Activated gamma-delta T cell treated with Interleukin-2 at 50 U/mL for 16 hours (primary cell): ENCODE results near the gene KRT17.
"Not testable (repeated sequence)": the region's sequence is repeated elsewhere in the genome, so short reads cannot be mapped to it uniquely, and the experiment has no call there.

Experiments
- DNase-seq: peaks from one replicate; pipeline ENCODE4 v3.0.0-alpha.2; 2020

Gene KRT17

DNA sequence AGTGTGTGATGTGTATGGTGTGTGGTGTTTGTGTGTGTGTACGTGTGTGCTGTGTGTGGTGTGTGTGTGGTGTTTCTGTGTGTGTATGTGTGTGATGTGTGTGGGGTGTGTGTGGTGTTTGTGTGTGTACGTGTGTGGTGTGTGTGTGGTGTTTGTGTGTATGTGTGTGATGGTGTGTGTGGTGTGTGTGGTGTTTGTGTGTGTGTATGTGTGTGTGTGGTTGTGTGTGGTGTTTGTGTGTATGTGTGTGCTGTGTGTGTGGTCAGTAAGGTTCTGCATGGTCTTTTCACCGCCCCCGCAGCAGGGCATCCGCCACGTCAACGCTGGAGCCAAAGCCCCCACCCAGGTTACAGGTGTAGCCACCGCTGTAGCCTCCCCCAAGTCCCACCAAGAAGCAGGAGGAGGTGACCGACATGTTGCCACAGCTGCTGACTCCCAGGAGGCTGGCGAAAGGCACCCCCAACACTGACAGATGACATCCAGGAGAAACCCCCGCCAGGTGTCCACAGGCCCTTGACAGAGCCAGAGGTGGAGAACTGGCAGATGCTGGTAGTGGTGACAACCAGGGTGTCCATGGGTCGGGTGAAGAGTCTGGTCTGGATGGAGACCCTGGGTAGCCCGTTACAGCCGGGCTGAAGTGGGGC is 9.3 kb upstream of the KRT17 start:
- DNase-seq = no peak

DNA sequence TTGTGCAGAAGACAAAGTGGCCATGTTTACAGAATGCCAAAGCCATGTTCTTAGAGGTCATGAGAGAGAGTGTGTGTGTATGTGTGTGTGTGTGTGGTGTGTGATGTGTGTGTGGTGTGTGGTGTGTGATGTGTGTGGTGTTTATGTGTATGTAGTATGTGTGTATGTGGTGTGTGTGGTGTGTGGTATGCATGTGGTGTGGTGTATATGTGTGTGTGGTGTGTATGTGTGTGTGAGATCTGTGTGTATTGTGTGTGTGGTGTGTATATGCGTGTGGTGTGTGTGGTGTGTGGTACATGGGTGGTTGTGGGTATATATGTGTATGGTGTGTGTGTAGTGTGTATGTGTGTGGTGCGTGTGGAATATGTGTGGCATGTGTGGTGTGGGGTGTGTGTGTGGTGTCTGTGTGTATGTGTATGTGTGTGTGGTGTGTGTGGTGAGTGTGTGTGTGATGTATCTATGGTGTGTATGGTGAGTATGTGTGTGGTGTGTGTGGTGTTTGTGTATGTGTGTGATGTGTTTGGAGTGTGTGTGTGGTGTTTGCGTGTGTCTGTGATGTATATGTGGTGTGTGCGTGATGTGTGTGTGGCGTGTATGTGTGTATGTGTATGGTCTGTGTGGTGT is 8.2 kb upstream of the KRT17 start:
- DNase-seq = no peak

DNA sequence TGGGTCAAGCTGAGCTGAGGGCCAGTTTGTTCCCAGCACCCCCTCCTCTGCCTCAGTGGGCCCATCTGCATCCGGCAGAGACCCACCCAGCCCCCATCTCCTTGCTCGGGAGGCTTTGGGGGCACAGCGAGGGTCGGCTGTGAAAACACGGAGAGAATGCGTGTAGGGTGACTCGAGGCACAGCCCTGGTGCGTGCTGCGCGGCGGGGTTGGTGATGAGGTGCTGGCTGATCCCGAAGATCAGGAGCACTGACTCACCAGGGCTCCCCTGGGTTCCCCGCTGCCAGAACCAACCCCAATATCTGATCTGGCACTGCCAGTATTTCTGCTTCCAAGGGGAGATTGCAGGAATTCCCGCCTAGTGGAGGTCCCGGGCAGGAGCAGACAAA is 7.5 kb upstream of the KRT17 start:
- no peak for DNase-seq

DNA sequence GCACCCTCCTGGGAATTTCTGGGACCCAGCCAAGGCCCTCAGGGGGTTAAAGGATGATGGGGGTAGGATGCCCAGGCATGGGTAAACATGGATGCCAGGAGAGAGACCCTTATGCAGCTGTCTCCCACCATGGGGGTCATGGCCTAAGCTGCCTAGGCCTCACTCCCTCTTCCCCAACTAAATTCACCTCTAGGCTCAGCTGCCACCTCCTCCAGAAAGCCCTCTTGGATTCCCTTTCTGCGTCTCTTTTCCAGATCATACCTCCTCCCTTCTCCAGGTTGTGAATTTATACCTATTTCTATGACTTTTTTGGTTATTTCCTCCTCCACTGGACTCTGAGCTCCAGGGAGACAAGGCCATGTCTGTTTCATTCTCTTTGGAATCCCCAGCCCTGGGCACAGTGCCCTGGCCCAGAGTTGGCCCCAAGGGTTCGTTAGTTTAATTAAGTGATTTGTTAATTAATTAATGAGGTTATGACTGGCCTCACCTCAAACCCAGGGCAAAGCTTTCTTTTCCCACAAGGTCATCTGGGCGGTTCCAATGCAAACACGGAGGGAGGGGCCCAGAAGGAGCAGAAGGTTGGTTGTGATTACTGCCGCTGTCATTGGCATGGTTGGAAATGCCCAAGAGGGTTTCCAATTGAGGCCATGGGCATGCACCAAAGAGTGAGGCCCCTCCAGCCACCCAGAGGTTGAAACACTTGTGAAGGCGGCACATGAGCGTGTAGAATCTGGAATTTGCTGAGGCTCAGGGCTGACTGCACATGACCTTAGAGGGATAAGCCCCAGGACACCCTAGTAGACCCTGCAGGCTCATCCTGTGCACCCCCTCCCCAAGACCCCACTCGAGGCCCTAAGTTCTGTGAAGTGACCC is 6.9 kb upstream of the KRT17 start:
- DNase-seq = no peak

DNA sequence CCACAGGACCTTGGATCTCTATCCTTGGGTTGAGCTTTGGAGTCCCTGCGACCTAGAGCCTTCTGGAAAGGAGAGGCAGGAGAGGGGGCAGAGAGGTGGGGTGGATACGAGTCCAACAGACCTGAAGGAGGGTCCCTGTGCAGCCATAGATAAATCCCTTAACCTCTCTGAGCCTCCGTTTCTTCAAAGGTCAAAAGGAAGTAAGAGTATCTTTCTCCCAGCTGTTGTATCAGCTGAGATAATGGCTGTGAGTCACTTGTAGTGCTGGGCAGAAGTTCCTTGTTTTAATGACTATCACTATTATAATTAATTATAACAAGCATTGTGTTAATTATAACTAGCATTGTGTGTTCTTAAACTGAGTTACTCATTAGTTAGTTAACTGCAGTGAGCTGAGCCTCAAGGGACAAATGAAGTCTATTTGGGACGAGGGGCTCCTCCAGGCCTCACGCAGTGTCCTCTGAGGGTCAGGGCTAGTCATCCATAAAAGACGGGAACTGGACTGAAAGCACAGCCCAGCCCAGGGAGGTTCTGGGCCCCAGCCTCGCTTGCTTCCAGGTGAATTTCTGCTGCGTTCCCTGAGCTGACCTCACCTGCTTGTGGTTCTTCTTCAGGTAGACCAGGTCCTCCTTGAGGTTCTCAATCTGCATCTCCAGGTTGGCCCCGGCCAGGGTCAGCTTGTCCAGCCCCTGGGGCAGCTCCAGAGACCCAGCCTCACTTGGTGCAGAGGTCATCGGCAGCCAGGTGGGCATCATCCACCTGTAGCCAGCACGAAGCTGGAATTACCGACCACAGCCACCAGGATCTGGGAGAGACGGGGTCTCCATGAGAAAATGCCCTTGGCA is 5.7 kb upstream of the KRT17 start:
- no peak for DNase-seq

DNA sequence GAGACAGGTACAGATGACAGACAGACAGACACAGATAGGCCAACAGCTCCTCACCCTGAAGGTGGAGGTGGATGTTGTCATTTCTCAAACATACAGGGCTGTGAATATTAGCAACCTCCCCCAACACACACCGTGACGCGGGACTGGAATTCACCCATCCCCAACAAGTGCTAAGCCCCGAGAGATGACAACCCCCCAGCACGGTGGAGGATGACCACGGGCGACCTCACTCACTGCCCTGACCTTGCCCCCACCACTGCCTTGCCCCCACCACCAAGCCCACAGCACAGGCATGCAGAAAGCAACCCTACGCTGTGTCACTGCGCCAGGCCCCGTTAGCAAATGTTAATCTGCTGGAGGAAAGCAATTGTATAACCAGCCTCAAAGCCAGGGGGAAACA is 4.9 kb upstream of the KRT17 start:
- DNase-seq = no peak

DNA sequence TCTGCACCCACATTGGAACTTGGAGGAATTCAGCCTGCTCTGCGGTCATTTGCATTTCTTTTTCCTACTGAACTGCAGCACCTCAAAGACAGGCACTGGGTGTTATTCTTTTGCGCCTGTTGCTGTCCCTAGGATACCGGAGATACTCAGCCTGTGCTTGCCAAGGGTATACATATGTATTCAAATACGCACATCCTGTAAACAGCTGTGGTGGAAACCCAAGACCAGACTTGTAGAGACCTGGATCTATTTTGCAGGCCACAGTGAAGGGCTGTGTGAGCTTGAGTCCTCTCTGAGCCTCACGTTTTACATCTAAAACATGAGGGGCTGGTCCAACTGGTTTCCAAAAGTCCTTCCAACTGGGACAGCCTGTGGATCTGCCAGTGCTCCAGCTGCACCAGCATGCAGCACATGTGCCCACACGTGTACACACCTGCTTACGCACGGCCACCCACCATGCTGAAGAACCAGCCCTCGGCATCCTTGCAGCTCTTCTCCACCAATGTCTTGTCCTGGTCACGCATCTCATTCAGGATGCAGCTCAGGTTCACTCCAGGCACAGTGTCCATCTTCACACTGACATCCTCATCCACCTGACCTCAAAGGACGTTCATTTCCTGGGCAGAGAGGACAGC is 4.4 kb upstream of the KRT17 start:
- not testable (repeated sequence) for DNase-seq

DNA sequence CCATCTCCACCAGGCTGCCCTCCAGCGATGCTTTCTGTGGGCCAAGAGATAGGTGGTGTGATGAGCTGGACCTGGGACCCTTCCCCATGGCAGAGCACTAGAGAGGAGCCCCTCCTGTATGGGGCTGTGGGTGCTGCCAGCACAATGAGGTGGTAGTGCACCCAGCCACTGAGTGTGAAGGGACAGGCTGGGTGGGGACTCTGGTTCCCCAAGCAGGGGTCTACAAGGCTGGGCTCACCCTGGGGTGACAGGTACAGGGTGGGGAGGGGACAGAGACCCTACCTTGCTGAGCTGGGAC is 3.6 kb upstream of the KRT17 start:
- not testable (repeated sequence) for DNase-seq

DNA sequence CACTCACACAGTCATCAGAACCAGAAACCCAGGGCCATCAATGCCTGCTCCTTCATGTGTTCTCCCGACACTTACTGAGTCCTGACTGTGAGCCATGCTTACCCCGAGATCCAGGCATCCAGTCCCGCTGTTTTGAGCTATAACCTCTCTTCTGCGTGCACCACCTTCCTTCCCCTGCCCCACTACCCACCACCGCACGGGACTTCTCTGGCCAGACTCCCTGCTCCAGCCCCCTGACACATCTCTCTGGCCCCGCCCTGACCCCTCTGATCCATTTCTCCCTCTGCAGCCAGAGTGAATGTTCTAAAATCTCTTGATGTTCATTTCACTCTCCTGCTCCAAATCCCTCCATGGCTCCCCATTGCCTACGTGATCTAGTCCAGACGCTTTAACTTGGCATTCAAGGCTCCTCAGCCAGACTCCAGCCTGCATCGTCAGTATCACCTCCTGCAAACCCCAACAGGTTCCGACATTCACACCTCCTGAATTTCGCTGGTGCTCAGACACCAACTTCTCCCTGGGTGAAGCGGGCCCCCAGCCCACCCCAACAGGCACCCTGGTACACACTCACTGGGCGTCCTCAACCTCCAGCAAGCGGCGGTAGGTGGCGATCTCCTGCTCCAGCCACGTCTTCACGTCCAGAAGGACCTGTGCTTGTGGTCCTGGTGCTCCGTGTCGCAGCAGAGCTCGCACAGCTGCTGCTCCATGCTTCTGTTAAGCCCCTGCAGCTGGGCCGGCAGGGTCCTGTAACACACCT is 3.1 kb upstream of the KRT17 start:
- DNase-seq = no peak

DNA sequence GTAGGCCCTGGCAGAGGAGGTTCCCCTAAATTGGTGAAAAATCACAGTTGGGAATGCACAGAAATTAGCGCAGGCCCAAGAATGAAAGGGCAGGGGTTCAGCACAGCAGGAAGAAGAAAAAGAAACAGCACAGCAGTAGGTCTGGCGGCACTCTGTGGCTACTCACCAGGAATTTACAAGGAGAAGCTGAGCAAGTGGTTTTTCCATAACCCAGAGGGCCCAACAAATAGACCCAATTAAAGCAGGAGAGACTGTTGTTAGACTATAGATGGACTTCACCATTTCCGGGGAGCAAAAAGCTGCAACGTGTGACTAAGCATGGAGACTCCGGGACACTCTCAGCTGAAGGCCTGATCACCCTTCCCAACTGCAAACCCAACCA is 2.5 kb upstream of the KRT17 start:
- DNase-seq = not testable (repeated sequence)

DNA sequence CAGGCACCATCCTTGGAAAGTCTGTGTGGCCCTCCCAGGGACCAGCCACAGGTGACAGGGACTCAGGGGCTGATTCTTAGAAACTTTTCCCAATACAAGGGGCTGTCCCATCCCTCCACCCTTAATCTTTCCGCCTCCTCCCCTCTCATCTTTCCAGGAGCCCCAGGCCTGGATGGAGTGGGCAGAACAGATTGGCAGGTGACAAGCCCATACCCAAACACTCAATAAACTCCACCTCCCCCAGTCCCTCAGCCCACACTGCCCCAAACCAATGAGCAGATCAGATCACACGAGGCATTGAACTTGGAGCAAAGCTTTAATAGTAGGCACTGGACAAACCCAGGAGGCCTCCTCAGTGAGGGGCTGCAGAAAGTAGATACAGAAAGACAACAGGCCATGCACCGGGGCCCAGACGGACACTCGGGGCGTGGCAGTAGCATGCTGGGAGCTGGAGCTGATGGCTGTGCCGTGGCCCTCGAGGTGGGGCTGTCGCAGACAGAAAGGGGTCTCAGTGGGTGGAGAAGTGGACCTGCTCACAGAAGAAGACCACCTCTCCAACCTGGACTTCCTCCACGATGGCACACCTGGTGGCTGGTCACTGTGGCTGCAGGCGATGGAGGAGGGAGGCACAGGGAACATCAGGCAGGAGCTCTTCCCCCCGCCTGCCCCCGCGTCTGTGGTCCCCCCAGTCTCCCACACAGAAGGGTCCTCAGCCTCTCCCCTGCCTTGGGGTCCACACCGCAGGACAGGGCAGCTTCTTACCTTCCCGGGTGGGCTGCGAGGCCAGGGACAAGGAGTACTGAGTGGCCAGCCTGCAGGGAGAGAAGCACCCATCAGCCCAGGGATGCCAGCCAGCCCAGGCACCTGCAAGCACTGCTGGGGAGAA is 1.9 kb upstream of the KRT17 start:
- not testable (repeated sequence) for DNase-seq

DNA sequence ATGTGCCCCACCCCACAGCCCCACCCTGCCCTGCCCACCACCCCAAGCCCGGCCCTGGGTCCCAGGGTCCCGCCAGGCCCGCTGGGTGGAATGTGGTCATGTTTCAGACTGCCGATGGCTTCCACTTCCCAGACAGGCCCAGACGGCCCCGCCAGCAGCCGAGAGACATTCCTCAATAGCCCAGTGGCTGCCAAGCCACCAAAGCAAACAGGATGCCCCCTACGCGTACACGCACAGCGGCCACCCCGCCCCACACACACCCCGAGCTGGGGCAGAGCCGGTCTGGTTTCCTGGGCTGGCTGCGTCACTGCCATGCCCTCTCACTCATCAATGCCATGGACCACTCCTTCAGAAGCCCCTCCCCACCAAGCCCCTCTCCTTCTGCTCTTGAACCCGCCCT is 1.2 kb upstream of the KRT17 start:
- no peak for DNase-seq

DNA sequence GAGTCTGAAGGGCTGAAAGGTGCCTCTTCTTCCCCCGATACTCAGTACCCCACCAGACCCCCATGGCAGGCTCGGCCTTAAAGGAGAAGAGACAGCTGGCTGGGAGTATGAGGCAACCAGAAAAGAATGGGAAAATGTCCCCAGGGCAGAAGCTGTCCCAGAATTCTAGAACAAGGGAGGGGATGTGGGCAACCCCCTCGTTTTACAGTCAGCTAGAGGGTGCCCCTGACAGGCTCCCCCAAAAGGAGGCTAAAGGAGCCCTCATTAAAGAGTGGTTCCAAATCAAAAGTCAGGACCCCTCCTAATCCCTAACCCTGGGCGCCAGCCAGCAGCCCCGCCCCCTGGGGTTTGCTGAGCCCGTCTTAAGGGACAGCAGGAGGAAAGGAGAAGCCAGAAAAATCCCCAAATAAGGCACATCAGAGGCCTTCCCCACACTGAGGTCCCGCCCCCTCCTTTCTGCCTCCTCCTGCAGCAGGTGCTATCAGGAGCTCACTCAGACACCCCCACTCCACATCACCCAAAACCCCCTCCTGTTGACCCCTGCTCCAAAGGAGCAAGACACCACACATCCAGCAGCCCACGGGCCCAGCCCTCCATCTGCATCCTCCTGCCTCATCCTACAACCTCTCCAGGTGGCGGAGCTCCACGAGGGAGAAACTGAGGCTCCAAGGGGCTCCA is 1.1 kb downstream of the KRT17 start:
- DNase-seq = not testable (repeated sequence)

DNA sequence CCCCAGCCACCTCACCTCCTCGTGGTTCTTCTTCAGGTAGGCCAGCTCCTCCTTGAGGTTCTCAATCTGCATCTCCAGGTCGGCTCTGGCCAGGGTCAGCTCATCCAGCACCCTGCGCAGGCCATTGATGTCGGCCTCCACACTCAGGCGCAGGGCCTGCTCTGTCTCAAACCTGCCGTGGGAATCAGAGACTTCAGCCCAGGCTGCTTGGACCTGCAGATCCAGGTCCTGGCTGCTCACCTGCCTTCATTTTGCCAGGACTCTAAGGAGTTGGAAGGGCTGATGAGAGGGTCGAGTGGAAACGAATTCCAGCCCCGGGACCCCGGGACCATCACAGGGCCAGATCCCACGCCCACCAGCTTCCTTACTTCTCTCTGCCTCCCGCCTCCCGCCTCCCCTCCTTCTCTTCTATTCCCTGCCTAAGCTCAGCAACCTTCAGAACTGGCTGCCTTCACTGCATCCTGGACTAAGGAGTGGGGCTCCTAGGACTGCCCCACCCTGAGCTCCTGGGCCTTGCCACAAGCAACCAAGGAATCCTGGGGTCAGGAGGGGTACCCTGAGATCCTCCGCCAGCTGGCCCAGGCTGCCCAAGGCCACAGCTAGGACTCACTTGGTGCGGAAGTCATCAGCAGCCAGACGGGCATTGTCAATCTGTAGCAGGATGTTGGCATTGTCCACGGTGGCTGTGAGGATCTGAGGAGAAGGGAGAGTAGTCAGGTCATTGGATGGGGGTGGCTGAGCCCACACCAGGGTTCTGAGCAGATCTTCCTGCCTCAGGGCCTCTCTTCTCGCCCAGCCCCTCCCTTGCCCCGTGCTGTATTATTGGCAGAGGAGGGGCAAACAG is 1.8 kb downstream of the KRT17 start:
- DNase-seq = not testable (repeated sequence)

DNA sequence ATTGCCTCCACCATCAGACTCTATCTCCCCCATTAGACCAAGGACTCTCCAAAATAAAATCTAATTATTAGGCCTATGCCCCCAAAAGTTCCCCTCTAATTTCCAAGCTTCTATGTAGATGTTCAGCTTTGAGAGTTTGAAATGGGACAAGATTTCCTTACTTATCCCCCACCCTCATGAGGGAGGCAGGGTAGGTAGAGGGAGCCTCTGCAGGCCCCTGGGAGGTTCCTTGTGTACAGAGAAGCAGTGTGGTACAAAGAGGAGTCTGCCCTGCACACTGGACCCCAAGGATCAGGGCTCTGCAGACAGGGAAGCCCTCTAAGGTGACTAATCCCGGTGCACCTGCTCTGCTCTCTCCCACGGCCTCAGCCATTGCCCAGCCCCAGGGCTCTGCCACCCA is 2.5 kb downstream of the KRT17 start:
- DNase-seq = no peak

DNA sequence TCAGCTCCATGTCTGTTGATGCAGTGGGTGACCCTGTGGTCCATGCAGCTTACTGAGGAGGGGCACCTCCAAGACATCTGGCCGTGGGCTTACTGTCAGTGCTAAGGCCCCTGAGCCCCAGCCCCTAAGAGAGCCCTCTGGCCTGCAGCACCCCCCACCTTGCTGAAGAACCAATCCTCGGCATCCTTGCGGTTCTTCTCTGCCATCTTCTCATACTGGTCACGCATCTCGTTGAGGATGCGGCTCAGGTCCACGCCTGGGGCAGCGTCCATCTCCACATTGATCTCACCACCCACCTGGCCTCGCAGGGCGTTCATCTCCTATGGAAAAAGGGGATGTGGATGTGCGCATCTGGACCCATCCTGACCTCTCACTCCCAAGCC is 2.9 kb downstream of the KRT17 start:
- DNase-seq = not testable (repeated sequence)

DNA sequence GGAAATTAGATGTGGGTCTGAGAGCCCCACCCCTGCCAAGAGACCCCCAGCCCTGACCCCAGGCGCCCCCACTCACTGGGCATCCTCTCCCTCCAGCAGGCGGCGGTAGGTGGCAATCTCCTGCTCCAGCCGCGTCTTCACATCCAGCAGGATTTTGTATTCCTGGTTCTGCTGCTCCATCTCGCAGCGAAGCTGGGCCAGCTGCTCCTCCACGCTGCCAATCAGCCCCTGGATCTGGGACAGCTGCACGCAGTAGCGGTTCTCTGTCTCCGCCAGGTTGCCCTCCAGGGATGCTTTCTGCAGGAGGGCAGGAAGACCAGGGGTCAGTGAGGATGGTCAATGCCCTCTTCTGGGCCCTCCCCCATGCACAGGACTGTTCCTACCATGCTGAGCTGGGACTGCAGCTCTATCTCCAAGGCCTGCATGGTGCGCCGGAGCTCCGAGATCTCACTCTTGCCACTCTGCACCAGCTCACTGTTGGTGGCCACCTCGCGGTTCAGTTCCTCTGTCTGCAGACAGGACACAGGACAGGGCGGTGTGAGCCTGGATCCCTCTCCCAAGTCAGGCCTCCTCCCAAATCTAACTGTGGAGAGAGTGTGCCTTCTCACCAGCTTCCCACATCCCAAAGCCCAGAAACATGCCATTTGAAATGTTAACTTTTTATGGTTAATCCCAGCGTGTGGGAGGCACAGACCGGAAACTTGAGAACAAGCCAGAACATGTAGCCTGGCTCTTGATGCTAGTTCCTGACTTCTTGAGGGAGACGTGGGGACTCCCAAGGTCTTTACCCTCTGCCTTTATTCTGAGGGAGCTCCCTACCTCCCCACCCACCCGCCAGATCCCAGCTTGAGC is 3.6 kb downstream of the KRT17 start:
- DNase-seq = no peak

DNA sequence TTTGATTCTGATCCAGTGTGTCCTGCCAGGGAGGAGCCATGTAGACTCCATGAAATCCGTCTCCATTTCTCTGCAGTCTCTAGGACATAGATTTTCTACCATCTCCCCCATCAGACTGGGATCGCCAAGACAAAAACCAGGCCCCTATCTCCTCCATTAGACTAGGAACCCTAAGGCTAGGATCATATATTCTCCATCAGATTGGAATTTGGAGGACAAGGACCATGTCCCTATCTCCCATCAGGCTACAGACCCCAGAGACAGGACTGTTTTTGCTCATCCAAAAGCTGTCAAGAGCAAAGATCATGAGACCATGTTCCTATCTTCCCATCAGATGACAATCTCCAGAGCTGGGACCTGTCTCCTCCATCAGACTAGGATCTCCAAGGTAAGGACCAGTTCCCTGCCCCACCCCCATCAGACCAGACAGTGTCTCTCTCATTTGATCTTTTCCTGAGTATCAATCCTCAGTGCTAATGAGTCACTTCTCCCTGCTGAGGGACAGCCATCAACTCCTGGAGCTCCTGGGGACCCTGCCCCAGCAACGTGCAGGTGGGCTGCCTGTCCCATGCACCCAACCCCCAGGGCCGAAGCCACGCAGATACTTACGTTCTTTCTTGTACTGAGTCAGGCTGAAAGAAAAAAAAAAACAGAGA is 4.3 kb downstream of the KRT17 start:
- DNase-seq = not testable (repeated sequence)
